GM23338 (cell line): Measurements from ENCODE around the gene SLC17A7. TPM values are rescaled to one million over a fixed set of nuclear protein-coding genes. Genes with fewer than 3 reads are reported as not detected.

Source experiments
- CREB1 ChIP-seq: fragments of 250-450 bp; sonication (Bioruptor Pico); IDR thresholded peaks from 2 replicates; pipeline ENCODE4 v1.5.0; 2020; ENCODE audit warnings: low read depth, mild to moderate bottlenecking, moderate library complexity
- CTCF ChIP-seq, 2 experiments: fragments of 200-600 bp in 1 of 2; sonication (generic) in 1 of 2; conservative IDR thresholded peaks; 2 replicates each; pipeline versions ENCODE4 v1.5.1 to v1.6.1; 2016 to 2017; ENCODE audit warnings: antibody characterized with exemption in 2 of 2, low read depth in 2 of 2, mild to moderate bottlenecking in 2 of 2, moderate library complexity in 1 of 2
- ETS1 ChIP-seq: IDR thresholded peaks from 2 replicates; pipeline ENCODE4 v1.6.1; 2016; ENCODE audit warnings: antibody characterized with exemption
- EZH2 ChIP-seq: fragments of 200-600 bp; sonication (generic); IDR thresholded peaks from one replicate; pipeline ENCODE4 v1.8.0; 2017; ENCODE audit warnings: antibody characterized with exemption, mild to moderate bottlenecking, low read depth; ENCODE audit not compliant: unreplicated experiment
- EZH2phosphoT487 ChIP-seq: fragments of 200-600 bp; sonication (generic); IDR thresholded peaks from one replicate; pipeline ENCODE4 v1.8.1; 2018; ENCODE audit warnings: antibody characterized with exemption; ENCODE audit not compliant: unreplicated experiment
- JUNB ChIP-seq: IDR thresholded peaks from one replicate; pipeline ENCODE4 v1.6.1; 2016; ENCODE audit warnings: antibody characterized with exemption; ENCODE audit not compliant: unreplicated experiment
- STAT1 ChIP-seq: IDR thresholded peaks from one replicate; pipeline ENCODE4 v1.6.1; 2016; ENCODE audit warnings: antibody characterized with exemption; ENCODE audit not compliant: unreplicated experiment
- ZNF114 ChIP-seq: fragments of 250-450 bp; sonication (Bioruptor Pico); IDR thresholded peaks from 2 replicates; pipeline ENCODE4 v1.5.0; 2020; ENCODE audit warnings: mild to moderate bottlenecking, moderate library complexity
- ZNF331 ChIP-seq: fragments of 250-450 bp; sonication (Bioruptor Pico); IDR thresholded peaks from 2 replicates; pipeline ENCODE4 v1.5.0; 2020; ENCODE audit warnings: low read depth, mild to moderate bottlenecking, moderate library complexity
- ZNF462 ChIP-seq: fragments of 250-450 bp; sonication (Bioruptor Pico); IDR thresholded peaks from 2 replicates; pipeline ENCODE4 v1.5.0; 2020; ENCODE audit warnings: mild to moderate bottlenecking, moderate library complexity
- polyA plus RNA-seq: library from polyadenylated mRNA; unstranded; fragments of >200 nt; fragmentation: Nextera tagmentation; extraction: Ambion mirVana; gene quantifications from 2 replicates; pipeline ENCODE4 v1.2.1, GENCODE V29; 2016
- total RNA-seq: library from RNA; depleted of rRNA; stranded (reverse); fragments of >200 nt; shearing (Covaris generic); gene quantifications from 2 replicates; pipeline ENCODE4 v1.2.3, GENCODE V29; 2014

The SLC17A7 gene
- total and polyA plus RNA-seq, 2 experiments from 2014 or later, result 0.90 to 1.5 TPM

- TF ChIP-seq ZNF462 (CRISPR knock-in tag) (no peak), CREB1 (CRISPR knock-in tag) (no peak), ZNF114 (no peak), EZH2phosphoT487 (no peak), STAT1 (no peak), JUNB (no peak), ETS1 (no peak), ZNF331 (no peak), CTCF (conservative IDR thresholded peaks at IDR 0.05; ENCODE audit: low read depth in 2 of 2) (no peak), EZH2 (no peak)
These were observed 26.9 kb upstream of the SLC17A7 start (continued) for GRCh38 chr19:49468199-49468598.
